Measurements from ENCODE around the gene MYOF. TPM values are rescaled to one million over a fixed set of nuclear protein-coding genes. Genes with fewer than 3 reads are reported as not detected.
A peak's percentile ranks its signal among the peaks of the same experiment; 100 is the strongest.

Gene MYOF
- total RNA-seq, 4 donors from 2014 or later, result 41.2 to 114 (median 86.9) TPM

- H3K27ac ChIP-seq, result peak overlapping the region; percentile 98 to 100
- TF ChIP-seq POLR2A (IDR thresholded peaks at IDR 0.05), result peak in 1 of 2 donors; percentile 12
- TF ChIP-seq CTCF (IDR thresholded peaks at IDR 0.05), result no peak
- peak; percentile 47 to 61 for DNase-seq
- H3K4me1 ChIP-seq, result peaks cover 21 to 26% of the 10 kb centered on the region in 2 donors
- no peaks in the 10 kb centered on the region for H3K27me3 ChIP-seq
- no peaks in the 10 kb centered on the region for H3K36me3 ChIP-seq
- intact Hi-C loops (cut with DNase I; ENCODE audit: low total_unique reads), result loop anchor here (5.0 kb wide), 1 partner anchor 34 kb away; no protein-coding TSS in a partner anchor
- no peak overlapping the region for H3K4me3 ChIP-seq
- H3K9me3 ChIP-seq, result no peaks in the 10 kb centered on the region
These were observed 43.4 kb downstream of the MYOF start for GRCh38 chr10:93438613-93439253.

- H3K27me3 ChIP-seq, result no peaks in the 10 kb centered on the region
- DNase-seq, result peak; percentile 43 to 47
- intact Hi-C loops (cut with DNase I; ENCODE audit: low total_unique reads), result loop anchor here (5.0 kb wide), 1 partner anchor 34 kb away; no protein-coding TSS in a partner anchor
- H3K27ac ChIP-seq, result peak overlapping the region; percentile 98 to 100
- TF ChIP-seq POLR2A (IDR thresholded peaks at IDR 0.05) (no peak), CTCF (IDR thresholded peaks at IDR 0.05) (no peak)
- no peaks in the 10 kb centered on the region for H3K9me3 ChIP-seq
- peaks cover 20 to 26% of the 10 kb centered on the region in 2 donors for H3K4me1 ChIP-seq
- H3K36me3 ChIP-seq, result no peaks in the 10 kb centered on the region
- H3K4me3 ChIP-seq, result peak overlapping the region; percentile 10 to 11
These were observed 44.1 kb downstream of the MYOF start for GRCh38 chr10:93437946-93438612.

- H3K4me1 ChIP-seq, result peaks cover 19 to 20% of the 10 kb centered on the region in 2 donors
- peak overlapping the region; percentile 10 to 11 for H3K4me3 ChIP-seq
- intact Hi-C loops (cut with DNase I; ENCODE audit: low total_unique reads), result loop anchor here (5.0 kb wide), 1 partner anchor 35 kb away; no protein-coding TSS in a partner anchor
These were observed 44.8 kb downstream of the MYOF start for GRCh38 chr10:93437086-93437945.

GRCh38 chr10:93436591-93437085 is 45.5 kb downstream of the MYOF start:
- Histone ChIP-seq H3K9me3 (no peaks in the 10 kb centered on the region), H3K27ac (peak overlapping the region; percentile 98 to 100), H3K36me3 (no peaks in the 10 kb centered on the region), H3K4me1 (peaks cover 16 to 20% of the 10 kb centered on the region in 2 donors), H3K4me3 (no peak overlapping the region), H3K27me3 (no peaks in the 10 kb centered on the region)
- intact Hi-C loops (cut with DNase I; ENCODE audit: low total_unique reads), result loop anchor here (5.0 kb wide), 1 partner anchor 36 kb away; no protein-coding TSS in a partner anchor
- TF ChIP-seq POLR2A (IDR thresholded peaks at IDR 0.05), result peak in 1 of 2 donors; percentile 44
- TF ChIP-seq CTCF (IDR thresholded peaks at IDR 0.05), result no peak
- DNase-seq, result peak; percentile 76 to 81

More at GRCh38 chr10:93437086-93437945, 44.8 kb downstream of the MYOF start:
- H3K36me3 ChIP-seq, result no peaks in the 10 kb centered on the region
- H3K27me3 ChIP-seq, result no peaks in the 10 kb centered on the region
- no peaks in the 10 kb centered on the region for H3K9me3 ChIP-seq
- DNase-seq, result peak; percentile 80 to 95
- H3K27ac ChIP-seq, result peak overlapping the region; percentile 98 to 100
- TF ChIP-seq POLR2A (IDR thresholded peaks at IDR 0.05) (peak; percentile 37 to 50), CTCF (IDR thresholded peaks at IDR 0.05) (peak in 1 of 4 experiments; percentile 6)
